Stimulated activated CD8-positive, alpha-beta memory T cell treated with anti-CD3 and anti-CD28 coated beads, Interleukin-4, amount 100 ng/mL, for 24 hours (primary cell): ENCODE results near the gene CNTN2.

Experiments used
- DNase-seq: peaks from one replicate; pipeline ENCODE4 v3.0.0-alpha.2; 2020; ENCODE audit warnings: low read depth

CNTN2 gene

GRCh38 chr1:205056956-205057568 is 14.1 kb downstream of the CNTN2 start:
- no peak for DNase-seq

GRCh38 chr1:205057808-205058575 is 15.0 kb downstream of the CNTN2 start:
- no peak for DNase-seq

- no peak for DNase-seq
These were observed 15.8 kb downstream of the CNTN2 start for GRCh38 chr1:205058853-205059252.

- no peak for DNase-seq
These were observed 16.6 kb downstream of the CNTN2 start for GRCh38 chr1:205059660-205060059.

GRCh38 chr1:205060746-205061145 is 17.7 kb downstream of the CNTN2 start:
- DNase-seq = no peak

- DNase-seq = no peak
These were observed 18.2 kb downstream of the CNTN2 start for GRCh38 chr1:205061227-205061626.

GRCh38 chr1:205061665-205062069 is 18.7 kb downstream of the CNTN2 start:
- DNase-seq = peak; percentile 47

- no peak for DNase-seq
These were observed 19.3 kb downstream of the CNTN2 start for GRCh38 chr1:205062319-205062718.

GRCh38 chr1:205062895-205063294 is 19.9 kb downstream of the CNTN2 start:
- DNase-seq = no peak

- DNase-seq = no peak
These were observed 21.3 kb downstream of the CNTN2 start for GRCh38 chr1:205064301-205064700.

- DNase-seq = no peak
These were observed 21.8 kb downstream of the CNTN2 start for GRCh38 chr1:205064741-205065316.

- DNase-seq = no peak
These were observed 22.7 kb downstream of the CNTN2 start for GRCh38 chr1:205065666-205066065.

GRCh38 chr1:205066141-205066818 is 23.3 kb downstream of the CNTN2 start:
- no peak for DNase-seq

- no peak for DNase-seq
These were observed 24.0 kb downstream of the CNTN2 start for GRCh38 chr1:205067031-205067430.

GRCh38 chr1:205068001-205068400 is 25.0 kb downstream of the CNTN2 start:
- DNase-seq = no peak

- DNase-seq = no peak
These were observed 25.5 kb downstream of the CNTN2 start for GRCh38 chr1:205068457-205069040.

- DNase-seq = no peak
These were observed 26.5 kb downstream of the CNTN2 start for GRCh38 chr1:205069371-205070125.

GRCh38 chr1:205071028-205071409 is 28.0 kb downstream of the CNTN2 start:
- no peak for DNase-seq

- no peak for DNase-seq
These were observed 28.8 kb downstream of the CNTN2 start for GRCh38 chr1:205071801-205072200.

GRCh38 chr1:205072286-205072685 is 29.3 kb downstream of the CNTN2 start:
- DNase-seq = no peak

GRCh38 chr1:205072881-205073280 is 29.9 kb downstream of the CNTN2 start:
- DNase-seq = no peak

- DNase-seq = no peak
These were observed 30.5 kb downstream of the CNTN2 start for GRCh38 chr1:205073511-205073910.
